B cell (primary cell): ENCODE measurements around the gene DNAI1. TPM values are rescaled to one million over a fixed set of nuclear protein-coding genes. Genes with fewer than 3 reads are reported as not detected.

Experiments
- ATAC-seq: fragments of 200-7000 bp; cut with Tn5 transposase; one replicate; pipeline ENCODE4 v1.10.0; 2021; ENCODE audit warnings: low read depth, mild to moderate bottlenecking, moderate number of reproducible peaks, moderate library complexity
- CTCF ChIA-PET: fragments of 350-600 bp; sonication (Branson Sonifier 250); formaldehyde crosslinking; loops from one replicate; lab custom pipeline; 2021; ENCODE audit warnings: antibody characterized with exemption, inconsistent platforms; lab: Charles Lee
- POLR2A ChIA-PET: fragments of 350-600 bp; sonication (Branson Sonifier 250); formaldehyde crosslinking; loops from one replicate; lab custom pipeline; 2021; ENCODE audit warnings: antibody characterized with exemption; lab: Charles Lee
- DNase-seq: peaks from one replicate; pipeline ENCODE4 v3.0.0; 2013
- H2AFZ ChIP-seq: 2 replicates; pipeline ENCODE4 v1.6.1; 2012; ENCODE audit warnings: mild to moderate bottlenecking, low read depth, low read length; ENCODE audit not compliant: insufficient read depth, poor library complexity, severe bottlenecking
- H3K27ac ChIP-seq, 2 donors: 1 replicate in 1 of 2; 2 replicates in 1 of 2; pipeline ENCODE4 v1.5.1; 2012 to 2013; ENCODE audit warnings: low read length in 2 of 2, mild to moderate bottlenecking in 2 of 2, moderate library complexity in 1 of 2
- H3K27me3 ChIP-seq, 4 experiments: fragments of 200-600 bp in 1 of 4; sonication (generic) in 1 of 4; replicated peaks in 1 of 4; 1 replicate in 2 of 4; 2 replicates in 2 of 4; pipeline versions ENCODE4 v1.6.1 to v1.7.0; 2013 to 2016; ENCODE audit warnings: low read length in 3 of 4, mild to moderate bottlenecking in 2 of 4, mixed read lengths in 1 of 4, moderate library complexity in 1 of 4; ENCODE audit not compliant: insufficient read depth in 4 of 4, control insufficient read depth in 3 of 4; ENCODE audit errors: control extremely low read depth in 1 of 4
- H3K36me3 ChIP-seq, 2 experiments: replicated peaks in 1 of 2; 1 replicate in 1 of 2; 2 replicates in 1 of 2; pipeline versions ENCODE4 v1.6.1 to v1.7.1; 2013; ENCODE audit warnings: low read length in 1 of 2; ENCODE audit not compliant: insufficient read depth in 2 of 2, control insufficient read depth in 1 of 2; ENCODE audit errors: control extremely low read depth in 1 of 2, extremely low read depth in 1 of 2
- H3K4me1 ChIP-seq, 2 donors: fragments of 200-600 bp in 1 of 2; sonication (generic) in 1 of 2; 1 replicate in 1 of 2; 2 replicates in 1 of 2; pipeline versions ENCODE4 v1.5.1 to v1.6.1; 2013 to 2017; ENCODE audit warnings: low read length in 2 of 2; ENCODE audit not compliant: control insufficient read depth in 2 of 2, insufficient read depth in 2 of 2
- H3K4me2 ChIP-seq: replicated peaks from 2 replicates; pipeline ENCODE3; 2012; ENCODE audit warnings: mild to moderate bottlenecking, low read depth, low read length; ENCODE audit not compliant: poor library complexity, severe bottlenecking
- H3K4me3 ChIP-seq, 5 experiments: fragments of 200-600 bp in 1 of 5; sonication (generic) in 1 of 5; 1 replicate in 3 of 5; 2 replicates in 2 of 5; pipeline versions ENCODE4 v1.5.1 to v1.7.0; 2011 to 2016; ENCODE audit warnings: low read length in 4 of 5, mild to moderate bottlenecking in 4 of 5, low read depth in 2 of 5, control low read depth in 1 of 5, moderate library complexity in 1 of 5; ENCODE audit not compliant: insufficient read depth in 1 of 5; ENCODE audit errors: control extremely low read depth in 1 of 5, extremely low read depth in 1 of 5
- H3K79me2 ChIP-seq: fragments of 200-600 bp; sonication (generic); one replicate; pipeline ENCODE4 v1.6.0; 2016; ENCODE audit warnings: low read length; ENCODE audit not compliant: control insufficient read depth, insufficient read depth
- H3K9ac ChIP-seq: fragments of 200-600 bp; sonication (generic); 2 replicates; pipeline ENCODE4 v1.6.1; 2017; ENCODE audit warnings: mild to moderate bottlenecking, low read length, moderate library complexity
- H3K9me3 ChIP-seq, 3 donors: one replicate each; pipeline versions ENCODE4 v1.6.1 to v1.7.1; 2013; ENCODE audit warnings: low read length in 2 of 3; ENCODE audit not compliant: control insufficient read depth in 2 of 3, insufficient read depth in 1 of 3; ENCODE audit errors: control extremely low read depth in 1 of 3
- H4K20me1 ChIP-seq: 2 replicates; pipeline ENCODE4 v1.6.0; 2012; ENCODE audit warnings: mild to moderate bottlenecking, low read length; ENCODE audit not compliant: insufficient read depth, control insufficient read depth, poor library complexity, severe bottlenecking
- H3K27ac Mint-ChIP-seq: one replicate; pipeline ENCODE4 v1.8.0; 2021; ENCODE audit warnings: mixed read lengths
- H3K27me3 Mint-ChIP-seq: one replicate; pipeline ENCODE4 v1.8.0; 2021; ENCODE audit warnings: mixed read lengths
- H3K4me1 Mint-ChIP-seq: one replicate; pipeline ENCODE4 v1.8.0; 2021; ENCODE audit warnings: mixed read lengths
- H3K4me3 Mint-ChIP-seq: one replicate; pipeline ENCODE4 v1.8.0; 2021; ENCODE audit warnings: mixed read lengths
- H3K9me3 Mint-ChIP-seq: one replicate; pipeline ENCODE4 v1.8.0; 2022; ENCODE audit warnings: mixed read lengths; ENCODE audit not compliant: insufficient read depth
- EZH2 ChIP-seq: IDR thresholded peaks from 2 replicates; pipeline ENCODE4 v1.6.1; 2012; ENCODE audit warnings: borderline replicate concordance, low read depth, mild to moderate bottlenecking, moderate library complexity, low read length; ENCODE audit not compliant: insufficient read depth, poor library complexity, severe bottlenecking
- WGBS: methylation state at CpG from one replicate; pipeline ENCODE4 v1.1.5; 2013; ENCODE audit warnings: missing lambda C conversion rate; ENCODE audit not compliant: insufficient coverage; 5-methylcytosine and 5-hydroxymethylcytosine counted together
- intact Hi-C: fragments of 100-400 bp; cut with micrococcal nuclease; formaldehyde crosslinking; loops from one replicate; pipeline ENCODE4 v1.10.0; 2022
- polyA plus RNA-seq: library from polyadenylated mRNA; depleted of rRNA; stranded (reverse); fragments of >200 nt; gene quantifications from 2 replicates; pipeline ENCODE4 v1.2.3, GENCODE V29; 2012
- total RNA-seq, 2 donors: library from RNA; stranded (reverse); fragments of 120-200 nt in 1 of 2; gene quantifications; 1 replicate in 1 of 2; 2 replicates in 1 of 2; pipeline versions ENCODE4 v1.2.3 to v1.2.4, GENCODE V29; 2013 to 2022
- TF ChIP-seq, protein P1 (sequence below): fragments of 200-600 bp; IDR thresholded peaks from one replicate; pipeline ENCODE4 v1.8.0; 2022; ENCODE audit warnings: antibody characterized with exemption, mild to moderate bottlenecking

DNAI1 gene
- total and polyA plus RNA-seq, 2 donors (not counting 1 experiment from before 2014, with no cell fraction given), result not detected

DNA sequence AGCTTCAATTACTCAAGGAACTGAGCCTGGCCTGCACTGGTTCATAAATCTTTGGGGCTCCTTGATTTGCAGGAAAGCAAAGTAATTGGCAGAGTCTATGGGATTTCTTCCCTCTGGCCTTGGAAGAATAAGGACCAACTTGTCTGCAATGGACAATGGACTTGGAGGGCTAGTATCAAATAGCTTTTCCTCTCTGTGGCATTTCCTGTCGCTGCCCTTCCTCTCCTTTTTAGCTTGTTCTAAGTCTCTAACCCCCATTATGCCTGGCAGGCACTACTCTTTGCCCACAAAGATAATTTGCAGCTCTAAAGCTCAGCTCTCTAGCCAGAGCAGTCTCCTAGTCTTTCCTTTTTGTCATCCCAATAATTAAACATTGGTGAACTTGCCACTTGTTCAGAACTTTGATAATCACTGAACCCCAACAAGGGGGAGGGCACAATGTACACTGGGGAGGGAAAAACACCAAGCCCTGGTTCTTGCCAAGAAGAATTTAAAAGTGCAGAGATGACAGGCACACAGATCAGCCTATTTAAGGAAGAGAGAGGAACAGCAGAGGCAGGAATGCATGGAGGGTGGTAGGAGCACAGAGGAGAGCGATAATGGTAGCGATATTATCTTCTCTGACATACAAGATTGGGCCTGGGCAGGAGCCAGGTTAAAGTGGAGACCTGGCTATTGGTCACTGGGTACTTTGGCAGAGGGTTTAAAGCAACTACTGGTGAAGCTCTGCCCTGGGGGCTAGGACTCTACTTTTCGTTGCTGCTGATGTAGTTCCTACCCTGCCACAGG, 38.7 kb upstream of the DNAI1 start:
- Histone ChIP-seq H3K79me2 (no peaks in the 10 kb centered on the region), H3K4me2 (no peak overlapping the region), H3K9ac (no peak overlapping the region), H3K27me3 (no peaks in the 10 kb centered on the region), H3K4me1 (no peaks in the 10 kb centered on the region), H3K36me3 (no peaks in the 10 kb centered on the region), H3K27ac (no peak overlapping the region), H3K4me3 (no peak overlapping the region), H2AFZ (no peak overlapping the region), H3K9me3 (no peaks in the 10 kb centered on the region), H4K20me1 (no peaks in the 10 kb centered on the region)
- Mint-ChIP-seq H3K4me3 (no peak overlapping the region), H3K27me3 (no peaks in the 10 kb centered on the region), H3K9me3 (no peaks in the 10 kb centered on the region), H3K4me1 (no peaks in the 10 kb centered on the region), H3K27ac (no peak overlapping the region)
- no peak for TF ChIP-seq EZH2
- TF ChIP-seq, protein P1, sequence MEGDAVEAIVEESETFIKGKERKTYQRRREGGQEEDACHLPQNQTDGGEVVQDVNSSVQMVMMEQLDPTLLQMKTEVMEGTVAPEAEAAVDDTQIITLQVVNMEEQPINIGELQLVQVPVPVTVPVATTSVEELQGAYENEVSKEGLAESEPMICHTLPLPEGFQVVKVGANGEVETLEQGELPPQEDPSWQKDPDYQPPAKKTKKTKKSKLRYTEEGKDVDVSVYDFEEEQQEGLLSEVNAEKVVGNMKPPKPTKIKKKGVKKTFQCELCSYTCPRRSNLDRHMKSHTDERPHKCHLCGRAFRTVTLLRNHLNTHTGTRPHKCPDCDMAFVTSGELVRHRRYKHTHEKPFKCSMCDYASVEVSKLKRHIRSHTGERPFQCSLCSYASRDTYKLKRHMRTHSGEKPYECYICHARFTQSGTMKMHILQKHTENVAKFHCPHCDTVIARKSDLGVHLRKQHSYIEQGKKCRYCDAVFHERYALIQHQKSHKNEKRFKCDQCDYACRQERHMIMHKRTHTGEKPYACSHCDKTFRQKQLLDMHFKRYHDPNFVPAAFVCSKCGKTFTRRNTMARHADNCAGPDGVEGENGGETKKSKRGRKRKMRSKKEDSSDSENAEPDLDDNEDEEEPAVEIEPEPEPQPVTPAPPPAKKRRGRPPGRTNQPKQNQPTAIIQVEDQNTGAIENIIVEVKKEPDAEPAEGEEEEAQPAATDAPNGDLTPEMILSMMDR, result no peak
- DNase-seq, result no peak
- ChIA-PET CTCF (interaction anchor here (1.0 to 1.2 kb wide), 2 partner anchors 14 to 16 kb away, joined by 3 to 4 read pairs; no protein-coding TSS in a partner anchor), POLR2A (no interaction called here)
- intact Hi-C loops, result no loop called here
- 90% methylated on average over 4 of the region's 4 CpGs for WGBS
- ATAC-seq, result no peak

DNA sequence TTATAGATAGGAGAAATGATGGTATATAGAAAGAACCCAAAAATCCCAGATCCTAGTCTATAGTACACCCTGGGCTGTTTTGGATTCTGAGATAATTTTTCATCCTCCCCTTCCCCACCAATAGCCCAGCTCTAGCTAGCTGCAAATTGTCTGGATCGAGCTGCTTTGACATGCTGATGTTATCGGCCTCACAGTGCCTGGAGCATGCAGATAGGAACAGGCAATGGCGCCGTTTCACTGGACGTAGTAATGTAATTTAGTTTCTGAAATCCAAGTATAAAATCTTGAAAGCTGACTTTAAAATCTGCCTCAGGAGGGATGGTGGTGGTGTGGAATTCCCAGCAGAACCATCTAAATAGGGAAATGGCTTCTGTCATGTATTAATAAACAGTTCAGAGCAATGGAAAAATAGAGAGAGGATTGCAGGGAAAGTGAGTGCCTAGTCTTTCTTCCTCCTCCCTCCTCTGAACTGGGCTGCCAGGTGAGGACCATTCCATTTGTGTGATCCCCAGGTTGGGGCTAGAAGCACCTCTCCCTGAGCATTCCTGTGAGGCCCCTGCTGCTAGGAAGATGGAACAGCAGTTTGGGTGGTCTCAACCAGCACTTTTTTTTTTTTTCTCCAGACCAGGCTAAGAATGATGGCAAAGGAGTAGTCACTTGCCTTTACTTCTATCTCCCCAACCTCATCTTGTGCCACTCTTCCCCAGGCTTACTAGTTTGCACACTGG, 32.1 kb upstream of the DNAI1 start:
- no peaks in the 10 kb centered on the region for H3K4me1 Mint-ChIP-seq
- POLR2A ChIA-PET, result no interaction called here

More for the DNA sequence above, 32.1 kb upstream of the DNAI1 start:
- H3K9me3 ChIP-seq, result no peaks in the 10 kb centered on the region
- no peak overlapping the region for H3K27ac ChIP-seq
- Mint-ChIP-seq H3K9me3 (no peaks in the 10 kb centered on the region), H3K27me3 (no peaks in the 10 kb centered on the region), H3K27ac (no peak overlapping the region), H3K4me3 (no peak overlapping the region)
- intact Hi-C loops, result no loop called here
- no peaks in the 10 kb centered on the region for H3K36me3 ChIP-seq
- no peak overlapping the region for H3K4me3 ChIP-seq
- no peaks in the 10 kb centered on the region for H3K79me2 ChIP-seq
- CTCF ChIA-PET, result no interaction called here
- 100% methylated on average over 5 of the region's 5 CpGs for WGBS
- no peaks in the 10 kb centered on the region for H3K27me3 ChIP-seq
- no peak for DNase-seq
- no peaks in the 10 kb centered on the region for H3K4me1 ChIP-seq
- no peak for ATAC-seq
- H3K9ac ChIP-seq, result no peak overlapping the region
- no peak overlapping the region for H3K4me2 ChIP-seq
- no peaks in the 10 kb centered on the region for H4K20me1 ChIP-seq
- no peak overlapping the region for H2AFZ ChIP-seq
- TF ChIP-seq EZH2, result no peak
- TF ChIP-seq, protein P1, result no peak
